GM20431 (cell line): ENCODE measurements around the gene ZNF416.

Experiments used
- in situ Hi-C: fragments of 300-500 bp; cut with MseI, MboI; formaldehyde crosslinking; loops from one replicate; pipeline ENCODE4 v1.15.0; 2020; ENCODE audit warnings: low sequenced_read_pairs; ENCODE audit not compliant: unreplicated experiment

Gene ZNF416

GRCh38 chr19:57559404-57560025, 19.2 kb downstream of the ZNF416 start, which contains the start of gene ZNF550:
Gene ZNF550, minus strand, starts transcription at chr19:57559863. Its CDS starts 181 bp downstream, at chr19:57559682.
- in situ Hi-C loops = no loop called here

GRCh38 chr19:57559008-57559403, 19.7 kb downstream of the ZNF416 start:
- in situ Hi-C loops = no loop called here

GRCh38 chr19:57558525-57558924, 20.2 kb downstream of the ZNF416 start:
- in situ Hi-C loops = no loop called here

- in situ Hi-C loops = no loop called here
Observed at GRCh38 chr19:57557659-57558058, 21.1 kb downstream of the ZNF416 start.

GRCh38 chr19:57552432-57552831, 26.3 kb downstream of the ZNF416 start:
- in situ Hi-C loops = no loop called here

- in situ Hi-C loops = no loop called here
Observed at GRCh38 chr19:57546513-57546912, 32.2 kb downstream of the ZNF416 start.

GRCh38 chr19:57537953-57538547, 40.7 kb downstream of the ZNF416 start:
- in situ Hi-C loops = no loop called here

- in situ Hi-C loops = no loop called here
Observed at GRCh38 chr19:57527136-57527881, 51.4 kb downstream of the ZNF416 start, which contains the start of gene ZNF549. Gene ZNF549, plus strand, starts transcription at chr19:57527356. Its CDS starts 218 bp downstream, at chr19:57527574.
